ENCODE measurements around the gene TMEM254.
A peak's percentile ranks its signal among the peaks of the same experiment; 100 is the strongest.
"Not testable (repeated sequence)": the region's sequence is repeated elsewhere in the genome, so short reads cannot be mapped to it uniquely, and the experiment has no call there.

The TMEM254 gene

GRCh38 chr10:80078448-80079311 is at the start of gene TMEM254:
Gene TMEM254, plus strand, starts transcription at chr10:80078665. Its CDS starts 35 bp downstream, at chr10:80078700.
- Histone ChIP-seq H3K27me3 (ENCODE audit: low read length) (no peaks in the 10 kb centered on the region), H3K27ac (ENCODE audit: low read depth, low read length) (peak within 1 kb of the TSS; percentile 33; the same call in 1 of the 2 replicates), H3F3A (ENCODE audit: insufficient read depth) (0 out of 2 replicates have a peak, but pooled peaks cover 2% of the 10 kb centered on the region), H3K36me3 (ENCODE audit: low read length) (no peaks in the 10 kb centered on the region), H3K79me2 (ENCODE audit: insufficient read depth, low read length) (no peaks in the 10 kb centered on the region), H3K9me2 (replicated peaks; ENCODE audit: insufficient read depth, low read length) (no peaks in the 10 kb centered on the region), H3K9ac (ENCODE audit: low read length) (peak within 1 kb of the TSS; percentile 74), H3K4me2 (ENCODE audit: low read depth, low read length, poor library complexity, severe bottlenecking) (peak within 1 kb of the TSS; percentile 89), H4K20me1 (ENCODE audit: low read depth, low read length) (no peaks in the 10 kb centered on the region), H3K9me3 (ENCODE audit: insufficient read depth, low read length) (no peaks in the 10 kb centered on the region), H3K4me3 (ENCODE audit: insufficient read depth, low read length, poor library complexity, severe bottlenecking) (peak within 1 kb of the TSS; percentile 76), H2AFZ (ENCODE audit: low read depth, low read length, severe bottlenecking) (peak within 1 kb of the TSS; percentile 92)
- TF ChIP-seq EZH2phosphoT487 (conservative IDR thresholded peaks at IDR 0.05; ENCODE audit: low read length), result no peak

- H3F3A ChIP-seq (ENCODE audit: insufficient read depth); H3K4me2 ChIP-seq (ENCODE audit: low read depth, low read length, poor library complexity, severe bottlenecking); H3K36me3 ChIP-seq (ENCODE audit: low read length); H3K9me3 ChIP-seq (ENCODE audit: insufficient read depth, low read length); H3K27me3 ChIP-seq (ENCODE audit: low read length); H2AFZ ChIP-seq (ENCODE audit: low read depth, low read length, severe bottlenecking); H3K9me2 ChIP-seq (replicated peaks; ENCODE audit: insufficient read depth, low read length); H3K4me3 ChIP-seq (ENCODE audit: insufficient read depth, low read length, poor library complexity, severe bottlenecking); H3K27ac ChIP-seq (ENCODE audit: low read depth, low read length); H3K9ac ChIP-seq (ENCODE audit: low read length); H4K20me1 ChIP-seq (ENCODE audit: low read depth, low read length); H3K79me2 ChIP-seq (ENCODE audit: insufficient read depth, low read length): not testable (repeated sequence)
These were observed 49.3 kb upstream of the TMEM254 start for GRCh38 chr10:80029205-80029604.

DNA sequence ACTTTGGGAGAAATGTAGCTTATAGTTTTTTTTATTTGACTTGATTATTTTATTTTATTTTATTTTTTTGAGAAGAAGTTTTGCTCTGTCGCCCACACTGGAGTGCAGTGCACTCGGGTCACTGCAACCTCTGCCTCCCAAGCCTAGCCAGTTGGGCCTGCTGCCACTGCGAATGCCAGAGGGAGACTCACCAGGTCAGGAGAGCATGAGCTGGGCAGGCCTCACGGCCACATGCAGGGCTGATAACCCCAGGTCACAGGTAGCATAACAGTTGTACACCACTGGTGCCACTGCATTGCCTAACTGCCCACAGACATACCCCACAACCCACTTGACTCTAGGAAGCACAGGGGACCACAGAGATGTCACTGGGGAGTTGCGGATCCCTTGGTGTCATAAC is 48.6 kb upstream of the TMEM254 start:
- H3K79me2 ChIP-seq (ENCODE audit: insufficient read depth, low read length); H3F3A ChIP-seq (ENCODE audit: insufficient read depth); H3K9ac ChIP-seq (ENCODE audit: low read length); H3K27ac ChIP-seq (ENCODE audit: low read depth, low read length); H3K4me2 ChIP-seq (ENCODE audit: low read depth, low read length, poor library complexity, severe bottlenecking); H3K27me3 ChIP-seq (ENCODE audit: low read length); H3K9me3 ChIP-seq (ENCODE audit: insufficient read depth, low read length); H4K20me1 ChIP-seq (ENCODE audit: low read depth, low read length); H3K4me3 ChIP-seq (ENCODE audit: insufficient read depth, low read length, poor library complexity, severe bottlenecking); H3K9me2 ChIP-seq (replicated peaks; ENCODE audit: insufficient read depth, low read length); H2AFZ ChIP-seq (ENCODE audit: low read depth, low read length, severe bottlenecking); H3K36me3 ChIP-seq (ENCODE audit: low read length): not testable (repeated sequence)

DNA sequence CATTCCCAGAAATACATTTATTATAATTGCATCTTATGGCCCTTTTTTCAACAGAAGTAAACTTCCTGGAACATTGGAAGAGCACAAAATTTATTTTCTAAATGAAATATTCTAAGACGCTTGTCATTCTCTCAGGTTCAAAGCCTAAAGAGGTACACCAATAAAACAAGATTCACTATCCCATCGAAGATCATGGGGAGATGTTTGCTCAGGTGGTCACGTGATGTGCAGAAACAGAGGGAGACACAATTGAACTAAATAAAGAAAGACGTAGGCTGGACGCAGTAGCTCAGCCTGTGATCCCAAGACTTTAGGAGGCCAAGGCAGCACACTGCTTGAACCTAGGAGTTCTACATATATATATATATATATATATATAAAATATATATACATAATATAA is 46.0 kb upstream of the TMEM254 start:
- Histone ChIP-seq H3K9ac (ENCODE audit: low read length) (no peak overlapping the region), H3K27me3 (ENCODE audit: low read length) (no peaks in the 10 kb centered on the region), H3K79me2 (ENCODE audit: insufficient read depth, low read length) (no peaks in the 10 kb centered on the region), H3K9me2 (replicated peaks; ENCODE audit: insufficient read depth, low read length) (no peaks in the 10 kb centered on the region), H4K20me1 (ENCODE audit: low read depth, low read length) (no peaks in the 10 kb centered on the region), H2AFZ (ENCODE audit: low read depth, low read length, severe bottlenecking) (no peak overlapping the region), H3F3A (ENCODE audit: insufficient read depth) (no peaks in the 10 kb centered on the region), H3K9me3 (ENCODE audit: insufficient read depth, low read length) (no peaks in the 10 kb centered on the region), H3K36me3 (ENCODE audit: low read length) (no peaks in the 10 kb centered on the region), H3K4me3 (ENCODE audit: insufficient read depth, low read length, poor library complexity, severe bottlenecking) (no peak overlapping the region), H3K27ac (ENCODE audit: low read depth, low read length) (no peak overlapping the region), H3K4me2 (ENCODE audit: low read depth, low read length, poor library complexity, severe bottlenecking) (no peak overlapping the region)
- TF ChIP-seq EZH2phosphoT487 (conservative IDR thresholded peaks at IDR 0.05; ENCODE audit: low read length) (no peak), CTCF (IDR thresholded peaks at IDR 0.05; ENCODE audit: insufficient read depth, low read length, poor library complexity, severe bottlenecking) (no peak)

- not testable (repeated sequence) for H3K9ac ChIP-seq (ENCODE audit: low read length); H3K4me2 ChIP-seq (ENCODE audit: low read depth, low read length, poor library complexity, severe bottlenecking); H3F3A ChIP-seq (ENCODE audit: insufficient read depth); H3K27me3 ChIP-seq (ENCODE audit: low read length); H4K20me1 ChIP-seq (ENCODE audit: low read depth, low read length); H3K36me3 ChIP-seq (ENCODE audit: low read length); H3K79me2 ChIP-seq (ENCODE audit: insufficient read depth, low read length); H3K9me3 ChIP-seq (ENCODE audit: insufficient read depth, low read length); H3K9me2 ChIP-seq (replicated peaks; ENCODE audit: insufficient read depth, low read length); H3K27ac ChIP-seq (ENCODE audit: low read depth, low read length); H2AFZ ChIP-seq (ENCODE audit: low read depth, low read length, severe bottlenecking); H3K4me3 ChIP-seq (ENCODE audit: insufficient read depth, low read length, poor library complexity, severe bottlenecking)
These were observed 43.7 kb upstream of the TMEM254 start for GRCh38 chr10:80034766-80035165.

- not testable (repeated sequence) for H4K20me1 ChIP-seq (ENCODE audit: low read depth, low read length); H2AFZ ChIP-seq (ENCODE audit: low read depth, low read length, severe bottlenecking); H3K4me2 ChIP-seq (ENCODE audit: low read depth, low read length, poor library complexity, severe bottlenecking); H3K9ac ChIP-seq (ENCODE audit: low read length); H3K9me2 ChIP-seq (replicated peaks; ENCODE audit: insufficient read depth, low read length); H3K27me3 ChIP-seq (ENCODE audit: low read length); H3K9me3 ChIP-seq (ENCODE audit: insufficient read depth, low read length); H3K79me2 ChIP-seq (ENCODE audit: insufficient read depth, low read length); H3K36me3 ChIP-seq (ENCODE audit: low read length); H3F3A ChIP-seq (ENCODE audit: insufficient read depth); H3K4me3 ChIP-seq (ENCODE audit: insufficient read depth, low read length, poor library complexity, severe bottlenecking); H3K27ac ChIP-seq (ENCODE audit: low read depth, low read length)
These were observed 43.0 kb upstream of the TMEM254 start for GRCh38 chr10:80035430-80035829.

GRCh38 chr10:80036921-80037500 is 41.5 kb upstream of the TMEM254 start:
- not testable (repeated sequence) for H3K9ac ChIP-seq (ENCODE audit: low read length); H3K9me3 ChIP-seq (ENCODE audit: insufficient read depth, low read length); H3K36me3 ChIP-seq (ENCODE audit: low read length); H3F3A ChIP-seq (ENCODE audit: insufficient read depth); H3K9me2 ChIP-seq (replicated peaks; ENCODE audit: insufficient read depth, low read length); H3K27me3 ChIP-seq (ENCODE audit: low read length); H3K27ac ChIP-seq (ENCODE audit: low read depth, low read length); H3K79me2 ChIP-seq (ENCODE audit: insufficient read depth, low read length); H4K20me1 ChIP-seq (ENCODE audit: low read depth, low read length); H3K4me2 ChIP-seq (ENCODE audit: low read depth, low read length, poor library complexity, severe bottlenecking); H2AFZ ChIP-seq (ENCODE audit: low read depth, low read length, severe bottlenecking); H3K4me3 ChIP-seq (ENCODE audit: insufficient read depth, low read length, poor library complexity, severe bottlenecking)
